Tibial artery (tissue), 4 donors: ENCODE results near the gene ZRANB3.

Experiments used
- DNase-seq, 2 donors: peaks; one replicate each; pipeline ENCODE4 v3.0.0-alpha.2; 2019
- H3K27ac ChIP-seq, 2 donors: fragments of 200-600 bp; sonication (generic) in 1 of 2; 1 replicate in 1 of 2; 2 replicates in 1 of 2; pipeline ENCODE4 v1.5.1; 2018 to 2019; ENCODE audit warnings: mild to moderate bottlenecking in 1 of 2
- H3K27me3 ChIP-seq, 2 donors: fragments of 200-600 bp; sonication (generic) in 1 of 2; one replicate each; pipeline versions ENCODE4 v1.5.1 to v1.6.0; 2016 to 2019
- H3K36me3 ChIP-seq, 3 donors: fragments of 200-600 bp; sonication (generic) in 2 of 3; one replicate each; pipeline ENCODE4 v1.5.1; 2016 to 2019; ENCODE audit warnings: mild to moderate bottlenecking in 2 of 3
- H3K4me1 ChIP-seq, 4 donors: fragments of 200-600 bp; sonication (generic) in 2 of 4; 1 replicate in 3 of 4; 2 replicates in 1 of 4; pipeline ENCODE4 v1.5.1; 2016 to 2019
- H3K4me3 ChIP-seq, 2 donors: fragments of 200-600 bp; sonication (generic) in 1 of 2; 1 replicate in 1 of 2; 2 replicates in 1 of 2; pipeline ENCODE4 v1.5.1; 2018 to 2019; ENCODE audit warnings: mild to moderate bottlenecking in 2 of 2
- H3K9me3 ChIP-seq, 3 donors: fragments of 200-600 bp; sonication (generic) in 1 of 3; one replicate each; pipeline ENCODE4 v1.5.1; 2016 to 2019
- intact Hi-C: fragments of 100-400 bp; cut with DNase I; formaldehyde crosslinking; loops from one replicate; pipeline ENCODE4 v1.15.0; 2023; ENCODE audit warnings: low total_unique reads
- TF ChIP-seq, protein P1 (sequence below), 2 experiments: fragments of 200-600 bp in 1 of 2; fragments of 450-650 bp in 1 of 2; IDR thresholded peaks; one replicate each; pipeline ENCODE4 v1.5.1; 2017 to 2019; ENCODE audit warnings: antibody characterized with exemption in 2 of 2, mild to moderate bottlenecking in 1 of 2, moderate library complexity in 1 of 2

Gene ZRANB3

DNA sequence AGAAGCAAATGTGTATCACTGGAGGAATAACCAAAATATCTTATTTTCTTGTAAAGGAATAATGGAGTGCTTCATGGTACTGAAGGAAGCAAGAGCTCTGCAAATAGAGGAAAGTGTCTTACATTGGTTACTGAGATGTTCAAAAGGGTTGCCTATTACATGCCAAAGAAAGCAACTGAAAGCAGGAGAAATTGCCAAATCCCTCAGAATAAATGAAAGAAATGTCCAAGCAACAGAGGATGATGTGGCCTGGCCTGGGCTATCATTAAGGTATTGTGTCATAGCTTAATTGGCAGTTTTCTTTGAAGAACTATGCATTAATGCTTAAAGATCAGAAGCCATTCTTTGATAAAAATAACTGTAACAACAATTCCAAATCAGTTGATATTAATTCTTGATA is 305.2 kb downstream of the ZRANB3 start:
- Histone ChIP-seq H3K36me3 (peaks cover 0 to 3% (median 0%) of the 10 kb centered on the region in 3 donors), H3K27ac (no peak overlapping the region), H3K27me3 (no peaks in the 10 kb centered on the region), H3K9me3 (no peaks in the 10 kb centered on the region), H3K4me1 (peaks cover 0 to 14% (median 0%) of the 10 kb centered on the region in 4 donors), H3K4me3 (no peak overlapping the region)
- TF ChIP-seq, protein P1, sequence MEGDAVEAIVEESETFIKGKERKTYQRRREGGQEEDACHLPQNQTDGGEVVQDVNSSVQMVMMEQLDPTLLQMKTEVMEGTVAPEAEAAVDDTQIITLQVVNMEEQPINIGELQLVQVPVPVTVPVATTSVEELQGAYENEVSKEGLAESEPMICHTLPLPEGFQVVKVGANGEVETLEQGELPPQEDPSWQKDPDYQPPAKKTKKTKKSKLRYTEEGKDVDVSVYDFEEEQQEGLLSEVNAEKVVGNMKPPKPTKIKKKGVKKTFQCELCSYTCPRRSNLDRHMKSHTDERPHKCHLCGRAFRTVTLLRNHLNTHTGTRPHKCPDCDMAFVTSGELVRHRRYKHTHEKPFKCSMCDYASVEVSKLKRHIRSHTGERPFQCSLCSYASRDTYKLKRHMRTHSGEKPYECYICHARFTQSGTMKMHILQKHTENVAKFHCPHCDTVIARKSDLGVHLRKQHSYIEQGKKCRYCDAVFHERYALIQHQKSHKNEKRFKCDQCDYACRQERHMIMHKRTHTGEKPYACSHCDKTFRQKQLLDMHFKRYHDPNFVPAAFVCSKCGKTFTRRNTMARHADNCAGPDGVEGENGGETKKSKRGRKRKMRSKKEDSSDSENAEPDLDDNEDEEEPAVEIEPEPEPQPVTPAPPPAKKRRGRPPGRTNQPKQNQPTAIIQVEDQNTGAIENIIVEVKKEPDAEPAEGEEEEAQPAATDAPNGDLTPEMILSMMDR (IDR thresholded peaks at IDR 0.05): no peak
- intact Hi-C loops: no loop called here
- no peak for DNase-seq

DNA sequence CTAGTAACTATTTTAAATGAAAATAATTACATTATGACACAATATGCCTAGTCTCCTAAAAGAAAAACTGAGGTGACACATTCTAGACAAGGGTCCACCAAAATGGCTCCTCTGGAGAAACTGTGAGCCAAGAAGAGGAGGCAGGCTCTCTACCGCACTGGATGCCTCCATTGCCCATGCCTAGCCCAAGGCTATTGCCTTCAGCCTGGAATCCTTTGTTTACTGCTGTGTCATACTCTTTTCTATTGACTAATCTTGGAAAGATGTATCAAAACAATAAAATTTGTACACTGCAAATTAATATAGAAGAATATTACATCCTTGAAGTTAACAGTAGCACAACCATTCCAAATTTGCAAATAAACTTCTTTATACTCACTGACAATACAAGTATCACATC is 311.8 kb downstream of the ZRANB3 start:
- Histone ChIP-seq H3K27me3 (no peaks in the 10 kb centered on the region), H3K9me3 (no peaks in the 10 kb centered on the region), H3K4me3 (no peak overlapping the region), H3K4me1 (no peaks in the 10 kb centered on the region), H3K36me3 (peaks cover 0 to 4% (median 0%) of the 10 kb centered on the region in 3 donors), H3K27ac (no peak overlapping the region)
- intact Hi-C loops: no loop called here
- no peak for DNase-seq
- TF ChIP-seq, protein P1 (IDR thresholded peaks at IDR 0.05): no peak

- Histone ChIP-seq H3K4me1 (no peaks in the 10 kb centered on the region), H3K36me3 (peaks cover 0 to 4% (median 0%) of the 10 kb centered on the region in 3 donors), H3K27ac (no peak overlapping the region), H3K27me3 (no peaks in the 10 kb centered on the region), H3K4me3 (no peak overlapping the region), H3K9me3 (no peaks in the 10 kb centered on the region)
- DNase-seq: no peak
- TF ChIP-seq, protein P1 (IDR thresholded peaks at IDR 0.05): no peak
- intact Hi-C loops: no loop called here
Observed at GRCh38 chr2:135218426-135218825, 312.6 kb downstream of the ZRANB3 start.

DNA sequence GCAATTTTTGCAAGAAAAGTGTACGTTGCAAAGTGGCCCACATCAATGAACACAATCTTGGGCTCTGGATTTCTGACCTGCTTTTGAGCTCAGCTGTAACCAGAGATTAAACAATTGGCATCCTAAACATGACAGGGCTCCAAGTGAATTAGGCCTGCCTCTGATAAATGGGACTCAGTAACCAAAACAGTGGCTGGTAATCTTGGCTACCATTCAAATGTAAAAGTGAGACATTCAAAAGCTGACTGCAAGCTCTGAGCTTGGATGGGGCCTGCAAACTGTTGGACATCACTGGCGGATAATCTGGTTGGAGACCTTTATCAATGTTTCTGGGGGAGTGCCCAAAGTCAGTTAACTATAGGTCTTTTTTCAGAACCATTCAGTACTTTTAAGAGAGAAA is 318.3 kb downstream of the ZRANB3 start:
- TF ChIP-seq, protein P1 (IDR thresholded peaks at IDR 0.05): no peak
- Histone ChIP-seq H3K9me3 (no peaks in the 10 kb centered on the region), H3K4me3 (no peak overlapping the region), H3K36me3 (peaks cover 0 to 10% (median 4%) of the 10 kb centered on the region in 3 donors), H3K4me1 (peaks cover 0 to 12% (median 3%) of the 10 kb centered on the region in 4 donors), H3K27me3 (no peaks in the 10 kb centered on the region), H3K27ac (no peak overlapping the region)
- DNase-seq: no peak
- intact Hi-C loops: no loop called here

- intact Hi-C loops: no loop called here
- H3K27ac ChIP-seq: no peak overlapping the region
- no peaks in the 10 kb centered on the region for H3K9me3 ChIP-seq
Observed at GRCh38 chr2:135208016-135208415, 323.0 kb downstream of the ZRANB3 start.

More at GRCh38 chr2:135208016-135208415, 323.0 kb downstream of the ZRANB3 start:
- TF ChIP-seq, protein P1 (IDR thresholded peaks at IDR 0.05): no peak
- no peak for DNase-seq
- peaks cover 0 to 12% (median 3%) of the 10 kb centered on the region in 4 donors for H3K4me1 ChIP-seq
- peaks cover 0 to 16% (median 0%) of the 10 kb centered on the region in 3 donors for H3K36me3 ChIP-seq
- H3K4me3 ChIP-seq: no peak overlapping the region
- H3K27me3 ChIP-seq: no peaks in the 10 kb centered on the region
